ENCODE data around the gene CPNE5.

CPNE5 gene

GRCh38 chr6:36856277-36856676, 17.0 kb upstream of the CPNE5 start:
- DNase-seq = no peak

GRCh38 chr6:36855750-36856149, 16.5 kb upstream of the CPNE5 start:
- DNase-seq = no peak

DNA sequence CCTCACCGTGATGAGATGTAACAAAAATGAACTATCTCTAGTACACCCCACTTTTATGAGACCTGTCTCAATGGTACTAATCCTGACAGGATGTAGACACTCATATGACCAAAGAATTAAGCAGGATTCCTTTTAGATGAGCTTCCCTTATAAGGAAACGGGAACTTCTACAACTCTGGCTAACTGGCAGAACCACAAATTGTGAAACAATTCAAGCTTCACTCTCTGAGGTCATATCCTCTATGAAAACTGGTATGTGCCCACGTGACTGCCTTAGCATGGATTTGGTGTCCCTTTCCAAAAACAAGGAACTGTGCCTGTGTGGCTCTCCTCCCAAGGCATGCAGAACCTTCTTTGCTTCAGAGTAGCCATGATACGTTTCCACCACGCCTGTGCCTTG, 14.1 kb upstream of the CPNE5 start:
- DNase-seq = no peak

DNA sequence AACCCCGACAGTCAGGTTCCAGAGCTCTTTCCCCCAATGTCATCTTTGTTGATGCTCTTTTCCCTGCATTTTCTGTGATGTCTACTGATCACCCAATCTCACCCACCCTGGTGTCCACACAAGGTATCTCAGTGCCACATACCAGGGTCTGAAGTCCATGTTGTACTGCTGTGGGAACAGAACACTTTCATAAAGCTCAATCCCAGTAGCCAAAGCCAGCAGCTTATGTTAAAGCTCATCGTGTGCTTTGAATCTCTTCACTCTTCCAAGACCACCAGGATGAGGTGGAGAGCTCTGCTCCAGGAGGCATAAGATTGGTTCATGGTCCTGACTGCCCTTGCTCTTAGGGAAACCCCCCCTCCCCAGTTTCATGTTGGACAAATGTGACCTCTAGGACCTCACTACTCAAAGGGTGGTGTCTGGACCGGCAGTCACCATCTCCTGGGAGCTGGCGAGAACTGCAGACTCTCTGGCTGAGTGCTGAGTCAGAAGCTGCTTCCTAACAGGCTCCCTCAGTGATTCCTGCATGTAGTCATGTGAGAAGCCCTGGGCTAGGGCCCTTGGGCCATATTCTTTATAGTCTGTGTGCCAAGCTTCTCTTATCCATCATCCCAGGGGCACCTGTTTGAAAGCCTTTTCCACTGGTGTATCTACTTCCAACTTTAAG, 13.4 kb upstream of the CPNE5 start:
- no peak for DNase-seq

DNA sequence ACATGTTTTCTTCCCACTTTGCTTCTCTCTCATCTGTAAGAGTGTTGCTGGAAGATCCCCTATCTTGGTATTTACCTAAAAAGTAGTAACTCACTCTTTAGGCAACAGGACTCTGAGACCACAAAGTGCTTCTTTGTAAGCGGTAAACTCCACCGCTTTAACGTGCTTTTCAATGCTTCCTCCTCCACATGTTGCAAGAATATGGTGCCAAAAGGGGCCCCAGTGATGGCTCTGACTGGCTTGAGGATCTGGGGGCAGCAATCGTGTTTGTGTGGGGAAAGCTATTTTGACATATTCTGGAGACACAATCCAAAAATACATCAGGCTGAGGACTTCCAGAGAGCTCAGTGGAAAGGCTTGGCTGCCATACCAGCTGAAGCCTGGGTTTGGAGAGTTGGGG, 12.4 kb upstream of the CPNE5 start:
- DNase-seq = no peak

DNA sequence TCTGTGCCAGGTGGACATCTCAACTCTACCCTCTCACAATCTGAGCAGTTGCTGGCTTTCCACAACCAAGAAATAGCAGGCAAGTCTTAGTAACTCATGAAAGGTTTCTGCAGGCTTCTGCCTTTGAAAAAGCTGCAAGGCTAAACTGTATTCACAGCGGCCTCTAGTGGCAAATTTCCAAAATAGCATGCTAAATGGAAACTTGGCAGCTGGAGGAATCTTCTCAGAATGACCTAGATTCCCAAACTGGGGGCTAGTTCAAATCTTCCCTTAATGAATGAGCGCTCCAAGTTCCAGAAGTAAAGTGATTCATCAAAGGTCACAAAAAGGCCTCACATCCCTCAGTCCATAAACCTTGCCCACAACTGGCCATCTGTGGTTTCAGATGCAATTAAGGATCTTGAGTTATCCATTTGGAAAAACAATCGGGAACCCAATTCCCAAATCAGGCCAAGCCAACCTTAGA, 11.9 kb upstream of the CPNE5 start:
- DNase-seq = peak; percentile 15

DNA sequence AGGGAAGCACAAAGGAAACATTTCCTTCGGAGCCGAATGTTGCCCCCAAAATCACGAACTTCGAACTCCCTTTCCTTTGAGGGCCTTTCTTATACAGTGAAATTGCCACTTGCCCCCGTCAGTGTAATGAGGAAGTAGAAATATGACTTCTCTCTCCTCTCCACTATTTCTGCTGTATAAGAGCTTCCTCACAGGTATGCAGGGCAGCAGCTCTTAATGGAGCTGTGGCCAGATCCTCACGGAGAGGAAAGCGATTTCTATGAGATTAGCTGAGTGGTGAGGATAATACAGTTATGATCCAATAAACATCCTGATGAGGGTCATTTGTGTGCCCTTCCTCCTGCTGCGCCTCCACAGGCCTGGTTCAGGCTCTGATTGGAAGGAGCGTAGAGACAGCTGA, 10.8 kb upstream of the CPNE5 start:
- no peak for DNase-seq

DNA sequence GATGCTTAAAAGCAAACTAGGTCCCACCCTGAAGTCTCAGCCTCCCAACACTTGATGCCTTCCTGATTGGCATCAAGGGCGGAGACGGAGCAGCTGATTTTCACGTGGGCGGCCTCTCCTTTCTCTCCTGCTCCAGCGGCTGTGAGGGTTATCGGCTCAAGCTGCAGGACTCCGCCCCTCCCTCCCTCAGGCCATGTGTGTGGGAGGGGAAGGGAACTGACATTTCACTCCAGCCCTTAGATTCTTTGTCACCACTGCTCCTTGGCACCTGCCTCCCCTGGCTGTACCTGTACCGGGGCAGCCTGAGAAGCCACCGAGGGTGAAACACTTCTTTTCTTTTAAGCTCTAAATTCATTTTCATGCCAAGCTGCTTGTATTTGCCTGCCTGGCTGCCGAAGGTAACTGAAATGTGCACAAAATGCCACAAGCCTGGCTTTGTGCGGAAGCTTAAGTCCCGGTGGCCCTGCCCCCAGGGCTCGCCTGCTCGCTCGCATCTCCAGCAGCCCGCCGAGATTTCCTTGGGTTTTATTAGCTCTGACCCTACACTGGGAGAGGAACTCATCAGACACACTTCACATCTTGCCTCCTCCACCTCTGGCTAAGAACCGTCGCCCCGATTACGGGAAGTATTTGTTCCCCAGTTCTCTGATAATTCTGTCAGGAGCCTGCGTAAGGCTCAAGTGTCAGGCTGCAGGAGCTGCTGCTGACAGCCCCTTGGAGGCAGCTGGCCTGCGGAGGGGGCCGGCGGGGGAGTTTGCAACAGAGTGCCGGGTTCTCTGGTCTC, 9.6 kb upstream of the CPNE5 start:
- DNase-seq = no peak

DNA sequence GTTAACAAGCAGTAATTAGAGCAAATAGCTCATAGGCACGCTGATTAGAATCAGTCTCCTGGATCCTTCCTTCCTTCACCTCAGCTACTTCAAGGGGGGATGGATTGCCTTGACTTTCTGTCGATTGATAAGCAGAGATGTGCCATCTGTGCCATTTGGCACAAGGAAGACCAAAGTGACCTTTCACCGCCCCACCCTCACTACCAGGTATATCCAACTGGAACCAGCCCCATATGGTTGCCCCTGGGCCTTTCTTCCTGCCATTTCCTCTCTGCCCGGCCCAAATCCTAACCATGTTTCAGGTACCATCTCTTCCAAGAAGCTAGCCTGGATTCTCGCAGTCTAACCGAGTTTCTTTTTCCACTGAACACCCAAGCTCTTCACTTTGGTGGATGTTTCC, 8.7 kb upstream of the CPNE5 start:
- DNase-seq = no peak

GRCh38 chr6:36847152-36847551, 7.9 kb upstream of the CPNE5 start:
- no peak for DNase-seq

DNA sequence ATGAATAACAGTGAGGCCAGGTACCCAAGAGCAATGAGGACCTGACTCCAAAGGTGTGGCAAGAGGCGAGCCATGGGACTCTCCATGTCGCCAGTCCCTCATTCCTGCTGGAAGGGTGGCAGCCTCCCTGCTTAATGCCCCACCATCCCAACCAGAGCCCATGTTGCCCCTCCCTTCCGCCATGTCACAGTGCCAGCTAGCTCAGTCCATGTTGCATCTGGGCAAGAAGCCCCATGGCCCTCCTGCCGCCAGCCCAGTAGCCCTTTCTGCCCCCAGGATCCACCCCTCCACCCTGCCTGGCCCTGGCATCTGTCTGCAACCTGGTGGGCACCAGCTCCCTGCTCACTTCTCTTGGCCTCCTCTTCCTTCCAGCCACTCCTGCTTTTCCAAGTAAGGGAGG, 6.0 kb upstream of the CPNE5 start:
- no peak for DNase-seq

GRCh38 chr6:36844232-36845170, 5.3 kb upstream of the CPNE5 start:
- DNase-seq = no peak

DNA sequence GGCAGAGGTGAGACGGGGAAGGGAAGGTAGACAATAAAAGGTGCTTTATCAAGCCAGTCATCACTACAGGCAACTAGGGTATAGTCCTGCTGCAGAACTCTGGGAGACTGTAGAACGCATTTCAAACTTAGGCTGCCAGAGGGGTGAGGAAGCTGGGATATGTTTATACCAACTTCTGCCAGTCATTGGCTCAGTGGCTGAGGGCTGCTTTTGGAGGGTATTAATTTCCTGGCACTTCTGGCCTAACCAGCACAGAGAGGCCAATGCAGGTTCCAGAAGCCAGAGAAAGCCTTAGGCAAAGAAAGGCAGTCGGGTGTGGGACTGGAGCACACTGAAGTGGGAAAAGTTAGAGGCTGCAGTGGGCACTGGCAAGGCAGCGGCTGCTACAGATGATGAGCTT, 3.9 kb upstream of the CPNE5 start:
- no peak for DNase-seq

- no peak for DNase-seq
Observed at GRCh38 chr6:36841756-36842155, 2.5 kb upstream of the CPNE5 start.

DNA sequence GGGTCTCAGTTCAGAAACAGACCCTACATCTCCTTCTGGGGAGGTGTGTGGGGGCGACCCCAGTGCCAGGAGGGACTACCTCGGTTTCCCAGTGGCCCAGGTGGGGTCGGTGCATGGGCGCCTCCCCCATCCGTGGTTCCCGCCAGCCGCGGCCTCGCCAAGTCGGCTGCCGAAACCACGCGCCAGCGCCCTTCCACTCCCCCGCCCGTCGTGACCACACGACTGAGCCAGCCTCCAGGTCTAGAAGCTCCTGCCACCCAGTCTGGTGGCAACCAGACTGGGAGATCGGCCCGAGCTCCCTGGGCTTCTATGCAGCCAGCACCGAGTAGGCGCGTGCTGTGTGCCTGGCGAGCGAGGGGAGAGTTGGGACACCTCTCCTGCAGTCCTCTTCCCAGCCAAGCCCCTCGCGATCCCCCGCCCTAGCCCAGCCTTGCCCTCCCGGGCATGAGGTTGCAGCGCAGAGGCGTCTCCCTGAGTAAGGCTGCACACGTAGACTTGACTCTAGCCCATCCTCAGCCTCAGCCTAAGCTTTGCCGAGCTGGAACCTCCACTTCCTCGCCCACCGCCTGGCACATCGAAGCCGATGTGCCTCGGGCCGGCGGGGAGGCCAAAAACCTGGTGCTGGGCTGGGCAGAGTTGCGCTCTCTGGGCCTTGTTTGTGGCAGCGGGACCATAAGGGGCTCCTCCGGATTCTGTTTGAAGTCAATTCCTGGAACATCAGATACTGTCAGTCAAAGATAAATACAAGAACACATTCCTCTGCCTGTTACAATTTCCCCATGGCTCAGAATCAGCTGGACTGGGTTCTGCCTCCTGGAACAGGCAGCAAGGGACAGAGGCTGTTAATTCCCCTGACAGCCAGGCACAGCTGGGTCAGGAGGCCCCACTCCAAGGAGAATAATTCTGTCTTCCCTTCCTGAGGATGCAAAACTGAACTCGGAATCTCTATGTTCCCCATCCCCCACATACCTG, 1.5 kb upstream of the CPNE5 start:
- peak; percentile 38 for DNase-seq

DNA sequence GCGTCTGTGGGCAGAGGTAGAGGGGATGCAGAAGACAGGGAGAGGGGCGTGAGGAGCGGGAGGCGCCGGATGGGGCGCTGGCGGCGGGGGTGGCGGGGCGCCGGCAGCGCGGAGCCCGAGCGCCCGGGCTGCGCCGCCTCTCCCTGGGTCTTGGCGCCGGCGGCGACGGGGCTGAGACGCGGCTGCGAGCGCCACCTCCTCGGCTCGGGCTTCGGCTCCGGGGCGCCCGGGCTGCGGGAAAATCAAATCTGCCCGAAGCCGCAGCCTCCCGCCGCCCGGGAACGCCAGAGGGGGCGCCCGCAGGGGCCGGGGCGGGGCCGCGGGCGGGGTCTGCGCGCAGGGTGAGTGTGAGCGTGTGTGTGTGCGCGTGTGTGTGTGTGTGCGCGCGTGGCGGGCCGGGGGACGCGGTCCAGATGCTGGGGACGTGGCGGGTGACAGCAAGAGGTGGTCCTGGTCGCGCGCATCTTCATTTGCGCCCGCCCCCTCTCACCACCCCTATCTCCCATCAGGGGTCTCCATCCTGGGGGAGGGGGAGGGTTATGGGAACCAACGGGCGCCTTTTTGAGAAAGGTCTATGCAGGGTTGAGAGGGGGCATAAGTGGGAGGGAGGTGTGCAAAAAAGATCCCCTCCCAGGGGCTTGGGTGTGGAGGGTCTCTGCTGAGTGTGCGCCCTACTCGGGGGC, 646 bp upstream of the CPNE5 start:
- DNase-seq = peak; percentile 49

GRCh38 chr6:36837686-36838085, 1.6 kb downstream of the CPNE5 start:
- no peak for DNase-seq

DNA sequence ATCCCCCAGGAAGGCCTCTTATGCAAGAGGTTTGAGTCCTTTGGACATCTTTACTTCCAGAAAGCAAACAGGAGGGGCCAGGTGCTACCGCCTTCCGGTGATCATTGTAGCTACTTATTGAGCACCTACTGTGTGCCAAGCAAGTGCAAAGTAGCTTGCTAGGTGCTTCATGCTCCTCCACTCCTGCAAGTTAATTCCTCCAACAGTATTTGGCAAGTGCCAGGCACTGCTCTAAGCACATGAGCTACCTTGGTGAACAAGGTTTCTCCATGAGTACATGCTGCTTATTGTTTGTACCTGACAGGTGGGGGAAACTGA, 2.3 kb downstream of the CPNE5 start:
- DNase-seq = no peak

GRCh38 chr6:36836111-36837021, 2.9 kb downstream of the CPNE5 start:
- no peak for DNase-seq

DNA sequence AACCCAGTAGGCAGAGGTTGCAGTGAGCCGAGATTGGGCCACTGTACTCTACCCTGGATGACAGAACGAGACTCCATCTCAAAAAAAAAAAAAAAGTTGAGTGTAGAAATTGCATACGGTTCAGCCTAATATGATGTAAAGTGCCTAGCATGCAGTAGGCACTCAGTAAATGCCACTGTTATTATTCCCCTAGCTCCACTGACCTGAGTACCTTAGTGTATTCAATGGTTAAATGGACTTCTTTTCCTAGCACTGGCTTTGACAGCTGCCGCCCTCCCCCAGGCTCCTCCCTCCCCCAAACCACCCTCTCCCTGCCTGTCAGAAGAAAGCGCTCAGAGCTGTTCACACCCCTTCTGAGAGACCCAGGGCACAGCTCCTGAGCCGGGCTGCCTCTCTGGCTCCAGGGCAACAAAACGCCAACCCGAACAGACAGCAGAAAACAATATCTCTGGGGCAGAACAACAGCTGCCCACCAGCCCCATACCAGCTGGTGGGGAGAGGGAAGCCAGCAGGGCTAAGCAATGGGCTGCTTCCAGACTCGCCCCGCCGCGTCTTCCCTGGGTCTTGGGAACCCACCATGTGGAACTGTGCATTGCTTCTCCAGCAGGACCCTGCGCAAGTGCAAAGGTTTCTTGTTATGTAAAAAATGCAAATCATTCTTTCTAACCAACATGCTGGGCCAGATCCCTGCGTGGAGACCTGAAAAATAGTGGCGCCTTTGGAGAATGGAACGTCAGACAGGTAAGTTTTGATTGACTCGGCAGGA, 4.5 kb downstream of the CPNE5 start:
- no peak for DNase-seq
